NK-92 treated with Interleukin-12 subunit alpha and Interleukin-12 subunit beta, amount 100 ng/mL, for 24 hours (cell line): ENCODE results near the gene BTN1A1.
"Not testable (repeated sequence)": the region's sequence is repeated elsewhere in the genome, so short reads cannot be mapped to it uniquely, and the experiment has no call there.

Experiments used
- DNase-seq: peaks from one replicate; lab custom pipeline; 2025; lab: John Stamatoyannopoulos, UW

The BTN1A1 gene

GRCh38 chr6:26514984-26515383, 14.9 kb downstream of the BTN1A1 start:
- no peak for DNase-seq

GRCh38 chr6:26516481-26517427, 16.7 kb downstream of the BTN1A1 start:
- DNase-seq: no peak

- no peak for DNase-seq
Measured at GRCh38 chr6:26519359-26519758, 19.3 kb downstream of the BTN1A1 start.

GRCh38 chr6:26520237-26520849, 20.2 kb downstream of the BTN1A1 start:
- peak; percentile 34 for DNase-seq

- DNase-seq: peak; percentile 84
Measured at GRCh38 chr6:26520850-26521599, 20.9 kb downstream of the BTN1A1 start.

GRCh38 chr6:26521600-26522391, 21.7 kb downstream of the BTN1A1 start:
- no peak for DNase-seq

- not testable (repeated sequence) for DNase-seq
Measured at GRCh38 chr6:26522486-26523228, 22.6 kb downstream of the BTN1A1 start.

- DNase-seq: not testable (repeated sequence)
Measured at GRCh38 chr6:26524314-26524713, 24.2 kb downstream of the BTN1A1 start.

- DNase-seq: no peak
Measured at GRCh38 chr6:26524722-26525370, 24.7 kb downstream of the BTN1A1 start.

GRCh38 chr6:26525838-26526237, 25.7 kb downstream of the BTN1A1 start:
- DNase-seq: no peak

GRCh38 chr6:26526928-26527327, 26.8 kb downstream of the BTN1A1 start:
- DNase-seq: no peak

- DNase-seq: no peak
Measured at GRCh38 chr6:26530203-26530602, 30.1 kb downstream of the BTN1A1 start.

- DNase-seq: no peak
Measured at GRCh38 chr6:26531897-26532296, 31.8 kb downstream of the BTN1A1 start.

- peak; percentile 78 for DNase-seq
Measured at GRCh38 chr6:26532699-26533531, 32.8 kb downstream of the BTN1A1 start.

GRCh38 chr6:26533532-26533931, 33.4 kb downstream of the BTN1A1 start:
- no peak for DNase-seq

GRCh38 chr6:26534681-26535465, 34.8 kb downstream of the BTN1A1 start:
- no peak for DNase-seq

- peak; percentile 26 for DNase-seq
Measured at GRCh38 chr6:26536571-26537159, 36.6 kb downstream of the BTN1A1 start.

- DNase-seq: peak; percentile 88
Measured at GRCh38 chr6:26537160-26537845, 37.2 kb downstream of the BTN1A1 start.
